G401.6 (cell line): ENCODE measurements around the gene POMT1.

ENCODE experiments used
- FAIRE-seq: peaks from 2 replicates; lab custom pipeline; 2012; peaks lifted over from hg19 to GRCh38; lab: Jason Lieb, UNC

Gene POMT1

GRCh38 chr9:131554843-131555351 is 52.2 kb downstream of the POMT1 start:
- FAIRE-seq = no peak

GRCh38 chr9:131555841-131556673 is 53.3 kb downstream of the POMT1 start:
- FAIRE-seq = no peak

GRCh38 chr9:131557855-131558548 is 55.3 kb downstream of the POMT1 start:
- no peak for FAIRE-seq

- FAIRE-seq = no peak
Measured at GRCh38 chr9:131559421-131560000, 56.8 kb downstream of the POMT1 start.

- FAIRE-seq = no peak
Measured at GRCh38 chr9:131562032-131562959, 59.6 kb downstream of the POMT1 start.

- FAIRE-seq = no peak
Measured at GRCh38 chr9:131565369-131565768, 62.7 kb downstream of the POMT1 start.

- no peak for FAIRE-seq
Measured at GRCh38 chr9:131566158-131566557, 63.4 kb downstream of the POMT1 start.

GRCh38 chr9:131567910-131568309 is 65.2 kb downstream of the POMT1 start:
- no peak for FAIRE-seq
